Hematopoietic multipotent progenitor cell treated with erythropoietin and hydrocortisone succinate and interleukin-3 and kit ligand, for 6 days (in vitro differentiated cells): ENCODE data around the gene JMJD7.

Experiments
- DNase-seq: peaks from one replicate; pipeline ENCODE4 v3.0.0-alpha.2; 2015

The JMJD7 gene

DNA sequence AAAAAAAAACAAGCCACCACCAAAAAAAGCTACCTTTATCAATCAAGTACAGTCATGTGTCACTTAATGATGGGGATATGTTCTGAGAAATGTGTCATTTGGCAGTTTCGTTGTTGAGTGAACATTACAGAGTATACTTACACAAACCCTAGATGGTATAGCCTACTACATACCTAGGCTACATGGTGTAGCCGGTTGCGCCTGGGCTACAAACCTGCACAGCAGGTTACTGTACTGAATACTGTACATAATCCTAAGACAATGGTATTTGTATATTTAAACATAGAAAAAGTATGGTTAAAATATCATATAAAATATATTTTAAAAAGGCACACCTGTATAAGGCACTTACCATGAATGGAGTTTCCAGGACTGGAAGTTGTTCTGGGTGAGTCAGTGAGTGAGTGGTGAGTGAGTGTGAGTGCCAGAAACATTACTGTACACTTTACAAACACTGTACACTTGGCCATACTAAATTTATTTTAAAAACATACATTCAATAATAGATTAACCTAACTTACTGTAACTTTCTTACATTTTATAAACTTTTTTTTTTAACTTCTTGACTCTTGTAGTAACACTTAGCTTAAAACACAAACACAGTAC lies 25.9 kb upstream of the JMJD7 start:
- no peak for DNase-seq

DNA sequence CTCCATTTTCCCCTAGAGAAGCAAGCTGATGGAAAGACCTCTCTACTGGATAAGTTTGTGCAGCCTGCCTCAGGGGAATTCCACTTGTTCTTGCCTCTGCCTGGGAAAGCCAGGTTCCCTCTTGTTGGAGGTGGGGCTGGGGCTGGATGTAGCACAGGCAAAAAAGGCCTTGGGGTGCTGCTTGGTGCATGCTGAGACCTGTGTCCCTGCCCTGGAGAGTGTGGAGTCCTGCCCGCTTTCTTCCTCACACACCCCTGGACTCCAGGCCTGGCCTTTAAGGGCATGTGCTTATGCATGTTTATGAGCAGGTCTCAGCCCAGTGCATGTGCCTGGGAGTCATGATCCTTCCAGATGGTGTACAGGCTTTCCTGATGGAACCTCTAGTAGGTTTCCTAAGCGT lies 23.5 kb upstream of the JMJD7 start:
- no peak for DNase-seq

DNA sequence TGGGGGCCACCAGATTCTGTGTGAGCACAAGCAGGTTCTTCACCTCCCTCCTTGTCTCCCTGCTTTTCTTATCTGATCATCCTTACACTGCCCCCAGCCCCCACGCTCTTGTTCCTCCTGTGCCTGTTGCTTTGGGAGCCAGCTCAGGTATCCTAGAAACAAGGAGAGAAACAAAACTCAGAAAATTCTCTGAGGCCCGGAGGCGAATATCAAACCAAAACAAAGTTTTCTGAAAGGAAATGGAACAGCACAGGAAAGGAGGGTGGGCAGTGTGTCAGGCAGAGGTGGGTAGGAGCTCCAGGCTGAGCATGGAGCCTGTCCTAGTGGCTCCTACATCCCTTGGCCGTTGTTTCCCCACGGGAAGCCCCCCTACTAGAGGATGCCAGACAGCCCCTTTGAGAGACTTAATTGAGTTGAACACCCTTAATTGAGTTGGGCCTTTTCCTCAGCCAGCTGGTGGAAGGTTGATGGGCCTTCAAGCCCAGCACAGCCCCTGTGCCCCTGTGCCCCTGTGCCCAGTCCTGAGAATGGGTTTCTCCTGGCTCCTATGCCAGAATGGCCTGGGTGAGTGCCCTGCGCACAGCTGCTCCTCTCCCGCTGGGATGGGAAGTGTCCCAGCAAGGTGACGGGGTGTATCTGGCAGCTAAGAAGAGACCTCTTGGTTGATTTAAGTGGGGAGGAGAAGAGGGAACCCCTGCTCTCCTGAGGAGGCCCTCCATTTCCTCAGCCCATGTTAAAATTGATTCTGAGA lies 22.8 kb upstream of the JMJD7 start:
- DNase-seq: no peak

DNA sequence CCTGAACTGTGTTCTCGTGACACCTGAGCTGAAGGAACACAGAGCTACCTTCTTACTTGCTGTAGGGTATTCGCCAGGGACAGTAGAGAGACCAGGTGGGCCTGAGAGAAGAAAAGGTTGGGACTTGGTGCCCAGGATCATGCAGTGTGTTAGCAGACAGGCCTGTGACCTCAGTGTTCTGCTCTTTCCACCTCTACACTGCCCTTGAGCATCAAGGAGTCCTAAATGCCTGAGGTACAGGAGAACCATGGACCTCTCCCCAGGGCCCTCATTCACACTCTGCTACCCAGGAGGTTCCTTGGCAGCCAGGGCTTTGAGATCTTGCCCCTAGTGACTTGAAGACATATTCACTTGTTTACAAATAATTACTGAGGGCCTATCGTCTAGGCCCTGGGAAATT lies 22.2 kb upstream of the JMJD7 start:
- DNase-seq: no peak

DNA sequence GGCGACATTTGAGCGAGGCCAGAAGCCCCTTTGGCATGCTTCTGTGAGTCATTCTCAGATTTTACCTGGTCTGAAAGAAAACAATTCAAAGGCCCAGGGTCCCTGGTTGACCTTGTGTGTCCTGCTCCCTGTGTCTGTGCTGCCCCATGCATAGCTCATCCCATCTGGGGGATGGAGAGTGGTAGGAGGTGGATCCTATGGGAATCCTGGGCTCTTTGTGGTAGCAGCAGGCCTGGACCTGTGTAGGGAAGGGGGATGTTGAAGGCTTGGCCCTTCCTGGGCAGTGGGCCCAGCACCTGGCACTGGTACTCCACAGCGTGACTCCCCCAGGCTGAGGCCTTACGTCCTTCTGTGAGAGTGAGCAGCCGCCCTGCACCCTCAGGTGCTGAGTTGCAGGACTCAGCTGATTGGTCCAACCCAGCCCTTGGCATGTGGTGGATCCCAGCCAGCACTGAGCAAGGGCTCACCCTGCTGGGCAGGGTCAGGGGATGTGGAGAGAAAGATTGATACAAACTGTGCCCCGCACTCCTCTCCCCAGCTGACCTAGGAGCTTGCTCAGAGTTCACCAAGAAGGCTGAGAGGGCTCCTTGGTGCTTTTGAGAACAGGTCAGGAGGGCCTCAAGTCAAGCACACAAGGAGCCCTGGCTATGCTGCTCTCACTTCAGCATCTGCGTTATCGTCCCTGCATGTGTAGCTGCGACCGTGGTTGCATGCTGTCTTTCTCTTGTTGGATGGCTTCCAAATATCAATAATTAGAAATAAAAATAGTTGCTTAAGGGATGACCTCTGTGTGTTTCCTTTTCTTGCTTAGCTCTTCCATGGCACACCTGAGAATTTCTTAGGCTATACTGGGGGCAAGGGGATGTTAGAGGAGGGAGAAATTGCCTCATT lies 21.4 kb upstream of the JMJD7 start:
- DNase-seq: no peak

DNA sequence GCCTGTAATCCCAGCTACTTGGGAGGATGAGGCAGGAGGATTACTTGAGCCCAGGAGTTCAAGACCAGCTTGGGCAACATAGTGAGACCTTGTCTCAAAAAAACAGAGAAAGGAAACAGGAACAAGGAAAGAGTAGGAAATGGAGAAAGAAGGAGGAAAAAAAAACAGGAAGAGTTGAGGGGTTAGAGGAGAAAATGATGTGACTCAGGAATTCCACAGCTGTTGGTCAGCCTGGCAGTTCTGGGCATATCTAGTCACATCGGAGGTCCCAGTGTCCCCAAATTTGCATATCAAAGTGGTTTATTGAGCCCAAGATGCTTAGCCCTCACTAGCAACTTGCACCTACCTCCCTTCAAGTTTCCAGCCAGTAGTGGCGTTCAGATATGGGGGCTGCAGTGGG lies 18.8 kb upstream of the JMJD7 start:
- DNase-seq: no peak

DNA sequence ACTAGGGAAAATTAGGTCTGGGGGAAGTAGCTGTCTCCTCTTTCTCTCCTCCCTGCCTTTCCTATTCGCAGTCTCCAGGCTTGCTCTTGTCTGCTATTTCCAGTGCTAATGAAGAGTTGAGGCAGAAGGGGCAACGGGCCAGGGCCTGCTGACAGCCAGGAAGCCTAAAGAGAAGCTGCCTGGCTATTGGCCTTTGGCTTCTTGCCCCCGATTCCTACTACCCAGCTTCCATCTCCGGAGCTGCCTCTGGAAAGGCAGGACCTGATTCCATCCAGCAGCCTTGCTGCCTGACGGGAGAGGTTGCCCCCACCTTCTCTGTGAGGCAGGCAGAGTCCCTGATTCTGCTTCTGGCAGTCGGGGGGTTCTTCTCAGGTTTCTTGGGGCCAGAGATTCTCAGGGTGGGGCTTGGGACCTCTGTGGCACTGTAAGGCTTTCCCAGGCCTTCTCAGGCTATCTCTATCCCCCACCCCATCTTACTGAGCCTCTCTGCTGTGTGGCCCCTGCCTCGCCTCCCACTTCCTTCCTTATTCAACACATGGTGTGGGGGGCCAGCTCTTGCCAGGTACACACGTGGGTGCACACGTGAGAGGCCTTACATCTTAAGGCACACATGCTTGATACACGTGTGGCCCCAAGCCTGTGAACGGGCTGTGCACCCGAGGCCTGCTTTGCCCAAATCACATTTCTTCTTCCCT lies 18.2 kb upstream of the JMJD7 start:
- peak; percentile 19 for DNase-seq

DNA sequence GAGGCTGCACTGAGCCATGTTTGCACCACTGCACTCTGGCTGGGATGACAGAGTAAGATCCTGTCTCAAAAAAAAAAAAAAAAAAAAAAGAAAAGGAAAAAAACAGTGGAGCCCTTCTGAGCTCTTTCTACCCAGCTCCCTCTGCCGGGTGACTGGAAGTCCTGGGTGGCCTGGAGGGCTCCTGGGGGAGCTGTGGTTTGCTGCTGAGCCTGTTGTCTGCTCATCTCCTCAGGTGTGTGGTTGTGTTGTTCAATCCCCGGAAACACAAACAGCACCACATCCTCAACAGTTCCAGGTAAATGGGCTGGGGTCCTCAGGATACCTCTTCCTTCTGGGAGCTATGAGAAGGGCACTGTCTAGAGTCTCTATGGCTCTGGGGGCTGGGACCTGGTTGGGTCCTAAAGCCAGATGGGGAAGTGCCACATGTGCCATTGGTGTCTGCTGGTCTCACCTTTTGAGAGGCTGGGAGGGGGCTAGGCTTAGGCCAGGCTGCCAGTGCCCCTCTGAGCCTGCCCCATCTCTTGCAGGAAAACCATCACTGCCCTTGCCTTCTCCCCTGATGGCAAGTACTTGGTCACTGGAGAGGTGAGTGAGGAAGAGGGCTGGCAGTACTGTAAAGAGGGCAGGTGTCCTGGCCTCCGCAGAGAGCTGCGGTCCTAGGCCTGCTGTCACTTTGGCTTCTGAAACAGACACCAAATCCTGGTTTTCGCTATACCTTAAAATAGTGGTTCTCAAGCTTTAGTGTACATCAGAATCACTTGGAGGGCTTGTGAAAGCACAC lies 17.1 kb upstream of the JMJD7 start:
- DNase-seq: no peak

DNA sequence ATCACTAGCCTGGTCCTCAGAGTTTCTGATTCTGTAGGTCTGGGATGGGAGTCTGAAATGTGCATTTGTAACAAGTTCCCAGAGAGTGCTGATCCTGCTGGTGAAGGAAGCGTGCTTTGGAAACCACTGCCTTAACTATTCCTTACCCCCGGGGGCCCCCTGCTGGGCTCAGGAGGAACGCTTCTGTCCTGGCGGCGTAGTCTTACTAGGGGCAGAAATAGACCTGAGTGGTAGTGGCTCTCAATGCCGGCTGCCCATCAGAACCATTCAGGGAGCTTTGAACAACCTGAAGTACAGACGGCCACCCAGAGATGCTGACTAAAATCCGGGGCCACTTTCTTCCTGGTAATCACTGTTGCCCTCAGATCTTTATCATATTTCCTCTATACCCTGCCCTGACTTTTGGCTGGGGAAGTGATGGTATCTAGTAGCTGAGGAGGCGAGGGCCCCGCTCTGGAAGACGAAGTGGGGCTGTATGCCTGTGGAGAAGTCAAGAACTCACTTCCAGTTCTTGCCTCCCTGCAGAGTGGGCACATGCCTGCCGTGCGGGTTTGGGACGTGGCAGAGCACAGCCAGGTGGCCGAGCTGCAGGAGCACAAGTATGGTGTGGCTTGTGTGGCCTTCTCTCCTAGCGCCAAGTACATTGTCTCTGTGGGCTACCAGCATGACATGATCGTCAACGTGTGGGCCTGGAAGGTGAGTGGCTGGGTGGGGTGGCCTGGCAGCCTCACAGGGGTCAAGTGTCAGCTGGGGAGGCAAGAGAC lies 16.3 kb upstream of the JMJD7 start:
- DNase-seq: peak; percentile 89

DNA sequence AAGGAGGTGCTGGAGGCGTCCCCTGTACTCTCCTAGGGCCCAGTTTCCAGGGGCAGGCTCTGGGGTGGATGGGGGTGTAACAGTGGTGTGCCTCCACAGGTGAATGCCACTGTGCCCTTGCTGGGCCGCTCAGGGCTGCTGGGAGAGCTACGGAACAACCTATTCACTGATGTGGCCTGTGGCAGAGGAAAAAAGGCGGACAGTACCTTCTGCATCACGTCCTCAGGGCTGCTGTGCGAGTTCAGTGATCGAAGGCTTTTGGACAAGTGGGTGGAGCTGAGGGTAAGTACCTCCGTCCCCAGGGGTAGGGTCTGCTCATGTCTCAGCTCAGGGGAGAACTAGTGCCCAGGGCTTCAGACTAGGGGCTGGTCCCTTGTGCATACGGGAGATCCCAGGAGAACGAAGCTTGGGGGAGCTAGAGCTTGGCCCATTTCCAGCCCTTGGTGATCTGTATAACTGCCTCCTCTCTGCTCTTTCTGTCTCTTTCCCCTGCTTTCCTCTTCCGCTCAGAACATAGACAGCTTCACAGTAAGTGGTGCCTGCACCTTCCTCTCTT lies 15.0 kb upstream of the JMJD7 start:
- no peak for DNase-seq

DNA sequence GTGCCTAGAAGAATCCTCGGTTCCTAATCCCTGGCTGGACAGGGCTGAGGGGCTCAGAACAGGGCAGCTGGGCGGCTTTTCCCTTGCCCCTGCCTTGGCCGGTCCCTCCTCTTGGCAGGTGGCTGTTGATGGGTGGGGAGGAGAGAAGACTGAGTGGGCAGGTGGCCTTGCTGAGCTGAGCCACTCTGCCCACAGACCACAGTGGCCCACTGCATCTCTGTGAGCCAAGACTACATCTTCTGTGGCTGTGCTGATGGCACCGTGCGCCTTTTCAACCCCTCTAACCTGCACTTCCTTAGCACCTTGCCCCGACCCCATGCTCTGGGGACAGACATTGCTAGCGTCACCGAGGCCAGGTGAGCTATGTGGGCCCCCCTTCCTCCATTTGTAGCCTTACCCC lies 14.5 kb upstream of the JMJD7 start:
- DNase-seq: no peak

DNA sequence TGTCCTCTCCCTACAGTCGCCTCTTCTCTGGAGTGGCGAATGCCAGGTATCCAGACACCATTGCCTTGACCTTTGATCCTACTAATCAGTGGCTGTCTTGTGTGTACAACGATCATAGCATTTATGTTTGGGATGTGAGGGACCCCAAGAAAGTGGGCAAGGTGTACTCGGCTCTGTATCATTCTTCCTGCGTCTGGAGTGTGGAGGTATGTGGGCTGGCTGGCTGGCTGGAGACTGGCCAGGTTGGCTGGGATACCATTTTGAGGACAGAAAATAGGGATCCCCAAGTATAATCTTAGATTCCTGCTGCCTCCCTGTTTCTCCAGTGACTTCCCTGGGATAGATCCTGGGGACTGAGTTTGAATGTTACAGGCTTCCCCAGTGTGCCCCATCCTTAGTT lies 13.4 kb upstream of the JMJD7 start:
- no peak for DNase-seq

DNA sequence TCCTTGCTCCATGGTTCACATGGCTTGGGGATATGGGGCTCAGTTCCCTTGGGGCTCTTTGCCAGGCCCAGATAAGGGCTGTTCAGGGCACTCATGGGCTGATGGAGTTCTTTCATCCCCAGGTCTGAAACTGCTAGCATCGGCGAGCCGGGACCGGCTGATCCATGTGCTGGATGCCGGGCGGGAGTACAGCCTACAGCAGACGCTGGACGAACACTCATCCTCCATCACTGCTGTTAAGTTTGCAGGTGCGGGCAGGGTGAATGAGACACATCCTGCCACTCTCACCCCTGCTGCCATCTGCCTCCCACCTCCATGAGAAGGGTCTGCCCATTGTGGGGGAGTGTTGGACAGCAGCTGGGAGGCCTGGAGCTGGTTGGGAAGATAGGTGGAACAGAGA lies 11.1 kb upstream of the JMJD7 start:
- no peak for DNase-seq

DNA sequence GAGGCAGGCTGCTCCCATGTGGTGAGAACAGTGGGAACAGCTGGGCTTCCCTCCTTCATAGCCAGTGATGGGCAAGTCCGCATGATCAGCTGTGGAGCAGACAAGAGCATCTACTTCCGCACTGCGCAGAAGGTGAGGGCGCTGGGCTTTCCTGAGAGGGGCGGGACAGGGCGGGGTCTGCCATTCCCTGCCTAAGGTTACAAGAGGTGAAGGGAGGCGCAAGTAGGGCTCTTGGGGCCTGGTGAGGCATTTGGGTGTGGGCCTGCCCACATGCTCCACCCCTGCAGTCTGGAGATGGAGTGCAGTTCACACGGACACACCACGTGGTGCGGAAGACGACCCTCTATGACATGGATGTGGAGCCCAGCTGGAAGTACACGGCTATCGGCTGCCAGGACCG lies 10.6 kb upstream of the JMJD7 start:
- DNase-seq: no peak

DNA sequence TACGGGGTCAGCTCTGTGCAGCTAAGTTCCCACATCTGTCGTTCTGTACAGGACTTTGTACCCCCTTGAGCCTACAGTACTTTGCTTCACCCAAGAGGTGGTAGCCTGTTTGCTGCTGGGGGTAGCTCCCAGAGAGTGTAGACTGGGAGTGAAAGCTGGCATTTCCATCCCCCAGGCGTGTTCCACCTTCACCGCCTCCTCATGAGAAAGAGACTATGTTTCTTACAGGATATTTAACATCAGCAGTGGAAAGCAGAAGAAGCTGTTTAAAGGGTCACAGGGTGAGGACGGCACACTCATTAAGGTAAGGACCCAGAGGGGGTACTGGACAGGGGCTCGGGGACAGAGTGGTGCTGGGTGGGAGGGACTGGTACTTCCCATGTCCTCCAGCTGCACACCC lies 10.1 kb upstream of the JMJD7 start:
- no peak for DNase-seq

DNA sequence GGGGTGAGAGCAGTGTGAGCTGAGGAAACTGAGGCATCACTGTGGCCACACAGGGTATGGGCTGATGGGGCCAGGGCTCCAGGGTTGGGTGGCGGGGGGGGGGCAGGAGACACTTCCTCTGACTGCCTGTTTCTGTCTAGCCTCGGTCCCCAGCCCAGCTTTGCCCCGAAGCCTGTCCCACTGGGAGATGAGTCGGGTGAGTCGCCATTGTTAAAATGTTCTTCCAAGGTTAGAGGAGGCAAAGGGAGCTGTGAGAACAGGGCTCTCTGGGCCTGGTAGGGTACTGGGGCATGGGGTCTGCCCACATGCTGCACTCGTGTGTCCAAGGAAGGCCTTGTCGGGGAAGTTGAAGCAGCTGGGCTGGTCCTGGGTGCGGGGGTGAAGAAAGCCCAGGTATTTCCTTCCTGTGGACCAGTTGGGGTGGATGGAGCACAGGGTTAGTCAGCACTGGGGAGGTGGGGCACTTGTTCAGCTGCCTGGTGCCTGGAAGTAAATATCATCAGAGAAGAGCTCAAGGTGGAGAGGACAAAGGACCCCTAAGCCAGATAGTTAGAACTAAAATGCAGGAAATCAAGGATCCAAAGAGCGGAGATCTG lies 8.3 kb upstream of the JMJD7 start:
- DNase-seq: no peak

DNA sequence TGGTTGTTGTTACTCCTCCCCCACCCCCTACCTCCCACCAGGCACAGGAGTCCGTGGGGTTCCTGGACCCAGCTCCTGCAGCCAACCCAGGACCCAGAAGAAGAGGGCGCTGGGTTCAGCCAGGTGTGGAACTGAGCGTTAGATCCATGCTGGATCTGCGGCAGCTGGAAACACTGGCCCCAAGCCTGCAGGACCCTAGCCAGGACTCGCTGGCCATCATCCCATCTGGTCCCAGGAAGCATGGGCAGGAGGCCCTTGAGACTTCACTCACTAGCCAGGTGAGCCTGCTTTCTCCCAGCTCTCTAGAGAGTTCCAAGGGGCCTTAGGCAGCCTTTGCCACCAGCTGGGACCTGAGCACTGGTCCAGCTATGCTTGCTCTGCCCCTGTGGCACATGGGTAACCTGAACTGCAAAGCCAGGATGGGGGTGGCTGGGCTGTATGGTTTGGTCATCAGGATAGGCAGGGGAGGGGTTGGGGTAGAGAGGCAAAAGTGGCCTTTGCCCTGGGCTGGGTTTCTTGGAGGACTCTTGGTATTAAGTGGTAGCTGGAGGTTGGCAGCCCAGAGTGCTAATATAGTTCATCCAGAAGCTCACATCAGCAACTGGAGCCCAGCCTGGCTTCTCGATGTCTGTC lies 7.0 kb upstream of the JMJD7 start:
- no peak for DNase-seq

DNA sequence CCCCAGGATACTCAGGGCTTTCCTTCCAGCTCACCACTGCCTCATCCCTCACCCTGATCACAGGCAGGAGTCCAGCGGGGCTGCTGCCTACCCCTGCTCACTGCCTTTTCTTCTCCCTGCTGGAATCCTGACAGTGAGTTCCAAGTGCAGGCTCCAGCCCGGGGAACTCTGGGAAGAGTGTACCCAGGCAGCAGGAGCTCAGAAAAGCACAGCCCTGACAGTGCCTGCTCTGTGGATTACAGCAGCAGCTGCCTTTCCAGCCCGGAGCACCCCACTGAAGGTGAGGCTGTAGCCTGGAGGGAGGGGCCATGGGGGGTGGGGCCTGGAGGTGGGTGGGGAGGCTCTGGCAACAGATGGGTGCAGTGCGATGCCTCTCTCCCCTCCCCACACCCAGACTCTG lies 6.1 kb upstream of the JMJD7 start:
- DNase-seq: no peak

DNA sequence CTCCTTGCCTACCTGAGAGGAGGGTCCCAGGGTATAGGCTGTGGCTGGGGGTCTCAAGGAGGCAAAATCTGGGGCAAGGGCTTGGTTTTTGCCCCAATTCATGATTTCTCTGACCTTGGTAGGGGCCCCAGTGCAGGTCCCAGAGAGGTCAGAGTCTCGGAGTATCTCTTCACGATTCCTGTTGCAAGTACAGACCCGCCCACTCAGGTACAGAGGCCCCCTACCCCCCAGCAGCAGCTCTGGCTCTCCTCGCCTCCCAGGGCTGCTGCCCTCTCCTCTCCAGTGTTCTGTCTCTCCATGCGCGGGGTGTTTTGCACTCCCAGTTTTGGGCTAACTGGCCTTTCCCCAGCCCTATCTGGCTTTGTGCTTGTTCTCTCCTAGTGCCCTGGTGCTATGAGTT lies 5.4 kb upstream of the JMJD7 start:
- no peak for DNase-seq

DNA sequence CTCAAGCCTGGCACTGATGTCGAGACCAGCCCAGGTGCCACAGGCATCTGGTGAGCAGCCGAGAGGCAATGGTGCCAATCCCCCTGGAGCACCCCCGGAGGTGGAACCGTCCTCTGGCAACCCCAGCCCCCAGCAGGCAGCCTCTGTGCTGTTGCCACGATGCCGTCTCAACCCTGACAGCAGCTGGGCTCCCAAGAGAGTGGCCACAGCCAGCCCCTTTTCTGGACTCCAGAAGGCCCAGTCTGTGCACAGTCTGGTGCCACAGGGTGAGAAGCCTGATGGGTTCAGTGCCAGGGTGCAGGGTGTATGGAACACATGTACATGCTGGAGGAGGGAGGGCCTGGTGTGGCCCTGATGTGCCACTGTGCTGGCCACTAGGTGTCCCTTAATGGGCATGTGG lies 4.9 kb upstream of the JMJD7 start:
- no peak for DNase-seq

DNA sequence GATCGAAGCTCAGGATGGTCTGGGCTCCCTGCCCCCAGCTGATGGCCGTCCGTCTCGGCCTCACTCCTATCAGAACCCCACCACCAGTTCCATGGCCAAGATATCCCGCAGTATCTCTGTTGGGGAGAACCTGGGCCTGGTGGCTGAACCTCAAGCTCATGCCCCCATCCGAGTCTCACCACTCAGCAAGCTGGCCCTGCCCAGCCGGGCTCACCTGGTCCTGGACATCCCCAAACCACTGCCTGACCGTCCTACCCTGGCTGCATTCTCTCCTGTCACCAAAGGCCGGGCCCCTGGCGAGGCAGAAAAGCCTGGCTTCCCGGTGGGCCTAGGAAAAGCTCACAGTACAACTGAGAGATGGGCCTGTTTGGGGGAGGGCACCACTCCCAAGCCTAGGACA lies 4.4 kb upstream of the JMJD7 start:
- no peak for DNase-seq
